Embryonic facial prominence (tissue), 1 donor: ENCODE data around the gene DHX16.

Source experiments
- DNase-seq: peaks from one replicate; pipeline ENCODE4 v3.0.0-alpha.2; 2016; ENCODE audit errors: extremely low spot score

Gene DHX16

GRCh38 chr6:30691208-30691847 is 18.5 kb upstream of the DHX16 start:
- no peak for DNase-seq

- DNase-seq, result peak; percentile 75
Measured at GRCh38 chr6:30690403-30691207, 17.8 kb upstream of the DHX16 start, which contains the start of gene NRM. Gene NRM (minus strand): TSS chr6:30690984. CDS start chr6:30690974, 10 bp downstream.

GRCh38 chr6:30689985-30690384 is 17.2 kb upstream of the DHX16 start:
- no peak for DNase-seq

GRCh38 chr6:30689022-30689865 is 16.4 kb upstream of the DHX16 start:
- no peak for DNase-seq

- no peak for DNase-seq
Measured at GRCh38 chr6:30688569-30688968, 15.8 kb upstream of the DHX16 start.

GRCh38 chr6:30687659-30688431 is 15.0 kb upstream of the DHX16 start:
- DNase-seq, result no peak

- DNase-seq, result peak; percentile 88
Measured at GRCh38 chr6:30686908-30687658, 14.3 kb upstream of the DHX16 start.

- no peak for DNase-seq
Measured at GRCh38 chr6:30686009-30686907, 13.5 kb upstream of the DHX16 start, which contains the start of gene PPP1R18. Gene PPP1R18 (minus strand): TSS chr6:30686645. CDS start chr6:30686018, 627 bp downstream.

GRCh38 chr6:30685157-30686008 is 12.6 kb upstream of the DHX16 start:
- DNase-seq, result no peak

- DNase-seq, result no peak
Measured at GRCh38 chr6:30684386-30685156, 11.8 kb upstream of the DHX16 start.

GRCh38 chr6:30683980-30684338 is 11.2 kb upstream of the DHX16 start:
- no peak for DNase-seq

GRCh38 chr6:30683183-30683979 is 10.6 kb upstream of the DHX16 start:
- DNase-seq, result no peak

- DNase-seq, result no peak
Measured at GRCh38 chr6:30682143-30683117, 9.6 kb upstream of the DHX16 start.

- DNase-seq, result no peak
Measured at GRCh38 chr6:30681766-30682142, 8.9 kb upstream of the DHX16 start.

- DNase-seq, result no peak
Measured at GRCh38 chr6:30679765-30680535, 7.1 kb upstream of the DHX16 start.
